Glutamatergic neuron (in vitro differentiated cells): ENCODE data around the gene SH3PXD2B. TPM values are rescaled to one million over a fixed set of nuclear protein-coding genes. Genes with fewer than 3 reads are reported as not detected.
A peak's percentile ranks its signal among the peaks of the same experiment; 100 is the strongest.

Experiments
- DNase-seq: peaks from one replicate; pipeline ENCODE4 v3.0.0; 2022
- H3K27ac Mint-ChIP-seq: one replicate; pipeline ENCODE4 v1.8.0; 2020; ENCODE audit warnings: mild to moderate bottlenecking, mixed read lengths, inconsistent platforms; ENCODE audit not compliant: unreplicated experiment
- H3K27me3 Mint-ChIP-seq: one replicate; pipeline ENCODE4 v1.8.0; 2020; ENCODE audit warnings: mild to moderate bottlenecking, moderate library complexity, mixed read lengths, inconsistent platforms; ENCODE audit not compliant: unreplicated experiment
- H3K36me3 Mint-ChIP-seq: one replicate; pipeline ENCODE4 v1.8.0; 2020; ENCODE audit warnings: mild to moderate bottlenecking, mixed read lengths, inconsistent platforms; ENCODE audit not compliant: unreplicated experiment
- H3K4me1 Mint-ChIP-seq: one replicate; pipeline ENCODE4 v1.8.0; 2020; ENCODE audit warnings: mild to moderate bottlenecking, low read depth, mixed read lengths, inconsistent platforms; ENCODE audit not compliant: unreplicated experiment
- H3K4me3 Mint-ChIP-seq: one replicate; pipeline ENCODE4 v1.8.0; 2020; ENCODE audit warnings: mild to moderate bottlenecking, mixed read lengths, inconsistent platforms; ENCODE audit not compliant: unreplicated experiment
- H3K9me3 Mint-ChIP-seq: one replicate; pipeline ENCODE4 v1.8.0; 2020; ENCODE audit warnings: mild to moderate bottlenecking, moderate library complexity, mixed read lengths, inconsistent platforms; ENCODE audit not compliant: unreplicated experiment
- CTCF ChIP-seq: fragments of 200-600 bp; sonication (generic); IDR thresholded peaks from one replicate; pipeline ENCODE4 v1.5.0; 2021; ENCODE audit not compliant: partially characterized antibody, unreplicated experiment
- total RNA-seq: library from RNA; stranded (reverse); fragmentation: NEBNext Ultra II Directional; extraction: Animal tissue kit (Norgen Biotek cat#: 25700); gene quantifications from one replicate; pipeline ENCODE4 v1.2.1, GENCODE V29; 2021; ENCODE audit not compliant: unreplicated experiment

Gene SH3PXD2B
- total RNA-seq, 1 donor from 2014 or later, result 96.8 TPM

GRCh38 chr5:172428224-172429166 is 25.8 kb downstream of the SH3PXD2B start:
- Mint-ChIP-seq H3K27ac (no peak overlapping the region), H3K36me3 (no peaks in the 10 kb centered on the region), H3K4me1 (peaks cover 41% of the 10 kb centered on the region), H3K27me3 (peaks cover 5% of the 10 kb centered on the region), H3K4me3 (no peak overlapping the region), H3K9me3 (peaks cover 1% of the 10 kb centered on the region)
- no peak for TF ChIP-seq CTCF
- no peak for DNase-seq

- Mint-ChIP-seq H3K9me3 (peaks cover 1% of the 10 kb centered on the region), H3K36me3 (no peaks in the 10 kb centered on the region), H3K27me3 (peaks cover 5% of the 10 kb centered on the region), H3K27ac (no peak overlapping the region), H3K4me3 (peak overlapping the region; percentile 26), H3K4me1 (peaks cover 48% of the 10 kb centered on the region)
- DNase-seq, result no peak
- TF ChIP-seq CTCF, result no peak
Measured at GRCh38 chr5:172427202-172427601, 27.1 kb downstream of the SH3PXD2B start.

- H3K36me3 Mint-ChIP-seq, result peaks cover 6% of the 10 kb centered on the region
- H3K27me3 Mint-ChIP-seq, result peaks cover 5% of the 10 kb centered on the region
- H3K4me1 Mint-ChIP-seq, result peaks cover 54% of the 10 kb centered on the region
- H3K4me3 Mint-ChIP-seq, result peak overlapping the region; percentile 41
- peak overlapping the region; percentile 85 for H3K27ac Mint-ChIP-seq
- TF ChIP-seq CTCF, result no peak
- H3K9me3 Mint-ChIP-seq, result peaks cover 4% of the 10 kb centered on the region
- DNase-seq, result no peak
Measured at GRCh38 chr5:172426086-172426485, 28.2 kb downstream of the SH3PXD2B start.

GRCh38 chr5:172425402-172425801 is 28.9 kb downstream of the SH3PXD2B start:
- peak overlapping the region; percentile 41 for H3K4me3 Mint-ChIP-seq
- H3K27me3 Mint-ChIP-seq, result peaks cover 5% of the 10 kb centered on the region
- H3K9me3 Mint-ChIP-seq, result peaks cover 4% of the 10 kb centered on the region
- peak overlapping the region; percentile 85 for H3K27ac Mint-ChIP-seq
- peaks cover 60% of the 10 kb centered on the region for H3K4me1 Mint-ChIP-seq
- TF ChIP-seq CTCF, result no peak
- H3K36me3 Mint-ChIP-seq, result peaks cover 6% of the 10 kb centered on the region
- DNase-seq, result peak; percentile 63

GRCh38 chr5:172424808-172425207 is 29.5 kb downstream of the SH3PXD2B start:
- peaks cover 6% of the 10 kb centered on the region for H3K36me3 Mint-ChIP-seq
- peak overlapping the region; percentile 41 for H3K4me3 Mint-ChIP-seq
- peaks cover 7% of the 10 kb centered on the region for H3K27me3 Mint-ChIP-seq
- peaks cover 7% of the 10 kb centered on the region for H3K9me3 Mint-ChIP-seq
- no peak for TF ChIP-seq CTCF
- peaks cover 63% of the 10 kb centered on the region for H3K4me1 Mint-ChIP-seq
- H3K27ac Mint-ChIP-seq, result peak overlapping the region; percentile 85
- no peak for DNase-seq
